Astrocyte of the hippocampus (primary cell): Measurements from ENCODE around the gene MSH3.
"Not testable (repeated sequence)": the region's sequence is repeated elsewhere in the genome, so short reads cannot be mapped to it uniquely, and the experiment has no call there.

ENCODE experiments used
- DNase-seq: peaks from one replicate; pipeline ENCODE4 v3.0.0; 2011; ENCODE audit warnings: low read depth, low spot score

MSH3 gene

DNA sequence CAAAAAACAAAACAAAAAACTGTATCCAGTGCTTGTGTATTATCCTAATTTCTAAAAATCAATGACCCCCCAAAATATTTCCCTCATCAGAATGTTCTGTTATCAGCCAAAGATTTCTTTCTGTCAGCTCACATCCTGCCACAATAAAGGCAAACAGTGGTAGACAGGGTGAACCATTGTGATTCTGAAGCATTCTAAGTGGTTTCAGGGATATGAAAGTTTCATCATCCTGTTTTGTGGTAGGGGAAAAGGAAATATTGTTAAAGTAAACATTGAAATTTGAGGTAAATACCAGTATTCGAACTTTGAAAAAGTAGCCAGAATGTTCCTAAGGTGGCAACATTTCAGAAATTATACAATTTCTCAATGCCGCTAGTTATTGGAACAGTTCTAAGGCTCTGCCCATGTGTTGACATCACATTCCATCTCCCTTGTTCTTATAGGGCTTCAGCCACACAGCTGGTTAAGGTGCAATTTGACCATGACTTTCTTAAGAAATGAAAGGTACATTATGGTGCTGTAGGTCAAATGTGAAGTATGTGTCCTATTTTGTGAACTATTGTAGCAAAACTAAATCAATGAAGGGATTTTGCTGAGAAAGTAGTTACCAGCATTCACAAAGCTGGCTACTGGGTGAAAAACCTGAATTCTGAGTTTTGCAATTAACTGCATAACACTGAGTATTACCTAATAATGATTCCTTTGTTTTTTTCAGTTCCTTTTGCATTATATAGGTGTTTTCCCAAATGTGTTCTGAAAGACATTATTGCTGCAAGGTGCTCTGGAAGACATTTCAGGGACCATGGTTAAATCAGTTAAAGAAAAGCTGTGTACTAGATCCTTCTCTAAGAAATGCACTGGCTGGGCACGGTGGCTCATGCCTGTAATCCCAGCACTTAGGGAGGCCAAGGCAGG, 198.1 kb downstream of the MSH3 start:
- peak; percentile 3 for DNase-seq

- no peak for DNase-seq
Observed at GRCh38 chr5:80853413-80853812, 199.0 kb downstream of the MSH3 start.

GRCh38 chr5:80854583-80854982, 200.1 kb downstream of the MSH3 start:
- DNase-seq = no peak

- DNase-seq = peak; percentile 76
Observed at GRCh38 chr5:80860924-80861613, 206.6 kb downstream of the MSH3 start.

DNA sequence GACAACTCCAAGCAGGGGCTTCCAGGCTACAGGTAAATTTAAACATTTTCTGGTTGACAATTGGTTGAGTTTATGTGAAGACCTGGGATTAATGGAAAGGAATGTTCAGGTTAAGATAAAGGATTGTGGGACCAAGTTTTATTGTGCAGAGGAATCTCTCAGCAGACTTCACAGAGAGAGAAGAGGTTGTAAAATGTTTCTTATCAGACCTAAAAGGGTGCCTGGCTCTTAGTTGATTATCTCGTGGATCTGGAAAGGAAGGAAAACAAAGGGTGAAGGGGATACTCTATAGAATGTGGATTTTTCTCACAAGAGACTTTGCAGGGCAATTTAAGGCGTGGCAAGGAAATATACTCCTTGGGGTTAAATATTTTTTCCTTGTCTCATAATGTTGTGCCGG, 209.3 kb downstream of the MSH3 start:
- no peak for DNase-seq

GRCh38 chr5:80864109-80864508, 209.7 kb downstream of the MSH3 start:
- no peak for DNase-seq

GRCh38 chr5:80864706-80865435, 210.4 kb downstream of the MSH3 start:
- no peak for DNase-seq

- DNase-seq = no peak
Observed at GRCh38 chr5:80865551-80865950, 211.1 kb downstream of the MSH3 start.

DNA sequence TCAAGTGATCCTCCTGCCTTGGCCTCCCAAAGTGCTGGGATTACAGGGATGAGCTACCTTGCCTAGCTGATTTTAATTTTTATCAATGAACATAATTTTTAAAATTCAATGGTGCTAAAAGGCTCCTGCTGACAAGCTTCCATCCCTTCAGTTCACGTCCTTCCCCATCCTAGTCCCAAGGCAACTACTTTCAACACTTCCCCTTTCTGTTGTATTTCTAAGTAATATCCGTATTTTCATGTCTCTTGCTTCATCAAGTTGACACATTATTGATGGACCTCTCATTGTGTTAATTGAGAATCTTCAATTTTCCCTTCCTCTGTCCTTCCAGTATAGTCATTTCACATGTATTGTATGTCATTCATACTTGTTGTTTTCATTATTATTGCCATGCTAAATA, 211.9 kb downstream of the MSH3 start:
- no peak for DNase-seq

- DNase-seq = no peak
Observed at GRCh38 chr5:80867233-80867632, 212.8 kb downstream of the MSH3 start.

DNA sequence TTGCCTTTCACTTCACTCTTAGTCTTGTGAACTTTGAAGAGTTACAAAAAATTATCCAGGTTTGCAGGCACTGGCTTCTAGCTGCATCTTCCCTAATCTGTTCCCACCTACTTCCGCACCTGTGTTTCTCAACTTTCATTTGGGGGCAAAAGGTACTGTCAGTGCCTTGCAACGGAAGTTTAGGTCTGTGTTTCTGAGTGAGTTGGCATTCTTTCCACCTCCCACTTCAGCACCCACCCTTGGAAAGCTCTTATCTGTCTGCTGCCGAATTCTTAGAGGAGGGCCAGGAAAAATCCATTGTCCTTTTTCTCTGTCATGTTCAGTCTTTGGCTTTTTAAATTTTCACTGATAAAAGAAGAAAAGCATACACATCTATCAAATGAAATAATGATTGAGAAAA, 216.0 kb downstream of the MSH3 start:
- DNase-seq = no peak

- peak; percentile 60 for DNase-seq
Observed at GRCh38 chr5:80871541-80871961, 217.1 kb downstream of the MSH3 start.

DNA sequence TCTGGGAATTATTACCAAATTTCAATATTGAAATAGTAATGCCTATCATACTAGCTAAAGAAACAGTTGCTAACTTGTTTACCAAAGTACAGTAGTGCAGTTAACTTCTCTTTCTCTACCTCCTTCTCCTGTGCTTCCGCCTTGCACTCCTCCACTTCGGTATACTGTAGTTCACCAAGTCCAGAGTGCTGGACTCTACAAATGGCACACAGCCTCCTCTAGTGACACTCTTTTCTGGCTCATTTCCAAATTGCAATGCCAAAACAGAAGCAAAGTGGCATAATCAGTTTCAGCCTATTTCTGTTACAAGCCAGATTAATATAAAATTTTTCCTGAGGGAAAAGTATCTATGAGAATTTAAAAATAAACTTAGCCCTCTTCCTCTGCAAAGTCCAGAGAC, 219.7 kb downstream of the MSH3 start:
- DNase-seq = no peak

GRCh38 chr5:80877592-80877991, 223.1 kb downstream of the MSH3 start:
- DNase-seq = no peak

GRCh38 chr5:80881726-80882125, 227.3 kb downstream of the MSH3 start:
- no peak for DNase-seq

GRCh38 chr5:80883390-80883789, 228.9 kb downstream of the MSH3 start:
- not testable (repeated sequence) for DNase-seq

- no peak for DNase-seq
Observed at GRCh38 chr5:80884086-80884813, 229.8 kb downstream of the MSH3 start.

- no peak for DNase-seq
Observed at GRCh38 chr5:80884929-80885328, 230.5 kb downstream of the MSH3 start.

DNA sequence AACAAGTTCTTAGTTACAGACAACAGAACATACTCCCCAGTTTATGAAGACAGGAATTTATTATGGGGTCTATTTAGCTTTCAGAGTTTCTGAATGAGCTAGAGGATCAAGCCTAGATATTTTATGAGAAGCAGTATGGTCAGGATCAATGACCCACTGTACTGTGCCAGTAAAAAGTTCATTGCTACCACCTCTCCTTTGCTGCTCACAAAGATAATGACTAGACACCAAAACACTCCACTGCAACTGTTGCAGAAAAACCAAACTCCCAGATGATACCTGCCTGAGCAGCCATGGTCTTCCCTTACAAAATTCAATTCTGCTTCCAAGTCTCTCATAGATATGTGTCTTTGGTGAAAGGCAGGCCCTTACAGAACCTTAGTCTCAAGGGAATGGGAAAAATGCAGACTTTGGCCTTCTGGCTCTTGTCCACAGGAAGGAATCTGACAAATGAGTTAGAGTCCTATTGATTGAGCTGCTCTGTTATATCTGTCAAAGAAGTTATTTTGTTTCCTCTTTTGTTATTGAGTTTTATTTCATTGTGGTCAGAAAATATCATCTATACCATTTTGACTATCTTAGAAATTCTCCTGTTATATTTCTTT, 231.0 kb downstream of the MSH3 start:
- peak; percentile 24 for DNase-seq

GRCh38 chr5:80894083-80894482, 239.6 kb downstream of the MSH3 start:
- DNase-seq = no peak

GRCh38 chr5:80895523-80895922, 241.1 kb downstream of the MSH3 start:
- no peak for DNase-seq
